Right ventricle myocardium superior (tissue), 1 donor: ENCODE data around the gene PPM1H. TPM values are rescaled to one million over a fixed set of nuclear protein-coding genes. Genes with fewer than 3 reads are reported as not detected.
A peak's percentile ranks its signal among the peaks of the same experiment; 100 is the strongest.
"Not testable (repeated sequence)": the region's sequence is repeated elsewhere in the genome, so short reads cannot be mapped to it uniquely, and the experiment has no call there.

Source experiments
- ATAC-seq: fragments of 200-7000 bp; cut with Tn5 transposase; one replicate; pipeline ENCODE4 v1.9.1; 2020; ENCODE audit warnings: mild to moderate bottlenecking; ENCODE audit not compliant: poor library complexity
- DNase-seq: peaks from one replicate; pipeline ENCODE4 v3.0.0-alpha.2; 2020
- intact Hi-C: fragments of 100-400 bp; cut with DNase I; formaldehyde crosslinking; loops from one replicate; pipeline ENCODE4 v1.11.2; 2022
- total RNA-seq: library from RNA; stranded (reverse); fragmentation: NEBNext Ultra II Directional; extraction: Animal tissue kit (Norgen Biotek cat#: 25700); gene quantifications from one replicate; pipeline ENCODE4 v1.2.1, GENCODE V29; 2021
- donor health status: DM: no; HTN: yes; CAD: no; lungs with severe emphysema.

Gene PPM1H
- total RNA-seq, 1 donor from 2014 or later, result 6.5 TPM

DNA sequence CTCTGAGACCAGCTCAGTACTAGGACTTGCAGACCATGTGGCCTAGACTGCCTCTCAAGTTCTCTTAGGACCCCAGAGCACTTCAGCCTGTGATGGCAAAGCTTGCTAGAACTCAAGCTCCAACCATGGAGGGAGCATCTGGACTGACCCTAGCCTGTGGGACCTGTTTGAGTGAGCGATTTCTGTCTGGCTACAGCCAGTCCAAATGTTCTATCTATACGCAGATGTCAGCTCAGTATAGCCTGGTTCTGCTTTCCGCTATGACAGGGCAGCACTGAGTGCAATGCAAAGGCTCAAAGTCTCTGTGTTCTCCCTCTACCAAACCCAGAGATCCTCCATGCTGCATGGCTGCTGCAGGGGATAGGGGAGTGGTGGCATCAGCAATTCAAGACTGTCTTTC, 20.7 kb upstream of the PPM1H start:
- intact Hi-C loops, result no loop called here
- ATAC-seq, result no peak

GRCh38 chr12:62950317-62950716, 15.4 kb upstream of the PPM1H start:
- ATAC-seq (no peak), DNase-seq (no peak)
- intact Hi-C loops, result no loop called here

More for the DNA sequence above, 20.7 kb upstream of the PPM1H start:
- no peak for DNase-seq

DNA sequence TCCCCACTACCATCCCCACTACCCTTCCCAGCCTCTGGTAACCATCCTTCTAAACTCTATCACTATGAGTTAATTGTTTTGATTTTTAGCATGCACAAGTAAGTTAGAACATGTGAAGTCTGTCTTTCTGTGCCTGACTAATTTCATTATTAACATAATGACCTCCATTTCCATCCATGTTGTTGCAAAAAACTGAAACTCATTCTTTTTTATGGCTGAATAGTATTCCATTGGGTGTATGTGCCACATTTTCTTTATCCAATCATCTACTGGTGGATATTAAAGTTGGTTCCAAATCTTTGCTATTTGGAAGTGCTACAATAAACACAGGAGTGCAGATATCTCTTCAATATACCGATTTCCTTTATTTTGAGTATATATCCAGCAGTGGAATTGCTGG, 13.2 kb upstream of the PPM1H start:
- intact Hi-C loops, result no loop called here
- ATAC-seq (no peak), DNase-seq (no peak)

DNA sequence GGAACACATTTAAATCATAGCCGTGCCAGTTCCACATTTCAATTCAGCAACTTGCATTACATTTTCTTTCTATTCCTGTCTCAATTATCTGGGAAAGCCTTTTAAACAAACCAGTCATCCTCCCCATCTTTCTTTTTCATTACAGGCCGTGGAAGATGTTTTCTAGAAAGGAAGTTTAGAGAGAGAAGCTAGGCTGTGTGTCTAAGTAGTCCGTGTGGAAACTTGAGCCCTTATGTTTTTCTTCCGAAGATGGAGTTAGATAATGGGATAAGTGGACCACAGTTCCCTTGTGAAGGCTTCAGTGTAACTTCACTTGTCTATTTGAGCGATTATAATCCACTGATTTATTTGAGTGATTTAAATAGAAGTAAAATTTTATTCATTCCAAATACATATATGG, 12.4 kb upstream of the PPM1H start:
- intact Hi-C loops, result no loop called here
- no peak for ATAC-seq

GRCh38 chr12:62943779-62944395, 8.9 kb upstream of the PPM1H start:
- ATAC-seq, result no peak
- no peak for DNase-seq

More for the DNA sequence above, 12.4 kb upstream of the PPM1H start:
- DNase-seq, result no peak

GRCh38 chr12:62942316-62942715, 7.4 kb upstream of the PPM1H start:
- DNase-seq, ATAC-seq, intact Hi-C loops: not testable (repeated sequence)

More at GRCh38 chr12:62943779-62944395, 8.9 kb upstream of the PPM1H start:
- intact Hi-C loops, result no loop called here

- intact Hi-C loops, result loop anchor here (5.0 kb wide), 1 partner anchor 122 kb away; no protein-coding TSS in a partner anchor
- ATAC-seq (peak; percentile 80), DNase-seq (peak; percentile 70)
These were observed 631 bp downstream of the PPM1H start for GRCh38 chr12:62934239-62934798.

- intact Hi-C loops, result loop anchor here (5.0 kb wide), 1 partner anchor 121 kb away; no protein-coding TSS in a partner anchor
- ATAC-seq (peak; percentile 38), DNase-seq (no peak)
These were observed 1.2 kb downstream of the PPM1H start for GRCh38 chr12:62933602-62934238.

GRCh38 chr12:62933220-62933601, 1.7 kb downstream of the PPM1H start:
- peak; percentile 58 for ATAC-seq
- peak; percentile 51 for DNase-seq
- intact Hi-C loops, result loop anchor here (5.0 kb wide), 1 partner anchor 121 kb away; no protein-coding TSS in a partner anchor

DNA sequence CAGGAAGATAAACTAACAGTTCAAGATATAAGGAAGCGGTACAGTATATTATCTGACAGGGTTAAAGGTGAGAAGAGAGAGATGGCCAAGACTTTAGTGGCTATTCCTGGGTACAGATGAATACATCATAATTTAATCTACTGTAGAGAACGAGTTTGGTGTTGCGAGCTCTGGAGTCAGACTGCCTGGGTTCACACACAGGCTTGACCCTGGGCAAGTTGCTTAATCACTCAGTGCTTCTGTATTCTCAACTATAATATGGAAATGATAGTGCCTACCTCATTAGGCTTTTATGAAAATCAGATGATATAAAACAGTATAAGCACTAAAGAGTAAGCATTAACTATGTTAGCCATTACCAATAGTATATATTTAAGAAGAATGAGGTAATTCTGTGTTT, 3.5 kb downstream of the PPM1H start:
- DNase-seq (no peak), ATAC-seq (no peak)
- intact Hi-C loops, result loop anchor here (5.0 kb wide), 1 partner anchor 119 kb away; no protein-coding TSS in a partner anchor

GRCh38 chr12:62930546-62931425, 4.2 kb downstream of the PPM1H start:
- no peak for DNase-seq
- no peak for ATAC-seq
- intact Hi-C loops, result loop anchor here (5.0 kb wide), 1 partner anchor 118 kb away; no protein-coding TSS in a partner anchor

GRCh38 chr12:62928632-62929031, 6.3 kb downstream of the PPM1H start:
- no peak for ATAC-seq
- intact Hi-C loops, result no loop called here
- no peak for DNase-seq

GRCh38 chr12:62925680-62926079, 9.3 kb downstream of the PPM1H start:
- intact Hi-C loops, result no loop called here
- ATAC-seq (no peak), DNase-seq (no peak)

GRCh38 chr12:62924084-62924483, 10.9 kb downstream of the PPM1H start:
- DNase-seq (no peak), ATAC-seq (no peak)
- intact Hi-C loops, result no loop called here

- intact Hi-C loops, result no loop called here
- no peak for ATAC-seq
- no peak for DNase-seq
These were observed 12.4 kb downstream of the PPM1H start for GRCh38 chr12:62922539-62922938.

DNA sequence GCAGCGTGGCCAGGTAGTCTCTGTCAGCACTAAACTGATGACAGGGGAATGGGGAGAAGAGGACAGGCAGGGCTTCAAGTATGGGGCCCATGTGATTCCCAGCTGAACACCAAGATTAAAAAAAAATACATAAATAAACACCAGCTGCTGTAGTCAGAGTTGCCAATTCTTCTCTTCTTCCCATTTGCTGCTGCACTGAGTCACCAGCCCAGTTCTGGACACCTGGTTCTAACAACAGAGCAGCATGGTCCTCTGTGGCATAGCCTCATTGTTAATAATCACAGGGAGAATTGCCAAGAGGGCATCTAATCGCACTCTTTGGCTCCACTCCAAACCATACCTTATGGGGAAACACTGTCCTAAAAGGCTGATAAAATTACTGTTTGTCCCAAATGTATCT, 15.1 kb downstream of the PPM1H start:
- no peak for DNase-seq
- ATAC-seq, result peak; percentile 64
- intact Hi-C loops, result no loop called here

GRCh38 chr12:62917926-62918325, 17.0 kb downstream of the PPM1H start:
- no peak for DNase-seq
- ATAC-seq, result no peak
- intact Hi-C loops, result no loop called here

- intact Hi-C loops, result no loop called here
- ATAC-seq (no peak), DNase-seq (no peak)
These were observed 18.1 kb downstream of the PPM1H start for GRCh38 chr12:62916632-62917425.
